HL-60 (cell line): ENCODE results near the gene PCCA.
"Not testable (repeated sequence)": the region's sequence is repeated elsewhere in the genome, so short reads cannot be mapped to it uniquely, and the experiment has no call there.

Experiments
- DNase-seq, 2 experiments: peaks; one replicate each; pipeline ENCODE4 v3.0.0-alpha.2; 2010 to 2020; ENCODE audit warnings: low read depth in 1 of 2, low spot score in 1 of 2
- H3K27ac ChIP-seq: fragments of 250-450 bp; sonication (Bioruptor Pico); replicated peaks from 2 replicates; pipeline ENCODE4 v1.5.1; 2020; ENCODE audit warnings: mild to moderate bottlenecking, moderate library complexity
- H3K27me3 ChIP-seq: fragments of 250-450 bp; sonication (Bioruptor Pico); 2 replicates; pipeline ENCODE4 v1.5.1; 2021; ENCODE audit warnings: mild to moderate bottlenecking, moderate library complexity; ENCODE audit not compliant: insufficient read depth, poor library complexity, severe bottlenecking
- H3K4me3 ChIP-seq: replicated peaks from 2 replicates; pipeline ENCODE4 v1.5.1; 2011; ENCODE audit warnings: mild to moderate bottlenecking, control low read depth, low read length; ENCODE audit not compliant: insufficient read depth
- GABPA ChIP-seq: IDR thresholded peaks from 2 replicates; pipeline ENCODE4 v1.6.1; 2012; ENCODE audit warnings: low read depth
- POLR2AphosphoS5 ChIP-seq: IDR thresholded peaks from 2 replicates; pipeline ENCODE4 v1.6.1; 2012; ENCODE audit warnings: low read depth
- SPI1 ChIP-seq: IDR thresholded peaks from 2 replicates; pipeline ENCODE4 v1.6.1; 2012; ENCODE audit warnings: low read depth, mild to moderate bottlenecking, borderline replicate concordance
- TF ChIP-seq, protein P1 (sequence below): IDR thresholded peaks from one replicate; pipeline ENCODE4 v1.5.1; 2011; ENCODE audit warnings: low read length, control low read depth, inconsistent platforms; ENCODE audit not compliant: insufficient read depth
- TF ChIP-seq, protein P2 (sequence below): IDR thresholded peaks from 2 replicates; pipeline ENCODE4 v1.6.1; 2012; ENCODE audit warnings: low read depth; ENCODE audit not compliant: insufficient replicate concordance

PCCA gene

DNA sequence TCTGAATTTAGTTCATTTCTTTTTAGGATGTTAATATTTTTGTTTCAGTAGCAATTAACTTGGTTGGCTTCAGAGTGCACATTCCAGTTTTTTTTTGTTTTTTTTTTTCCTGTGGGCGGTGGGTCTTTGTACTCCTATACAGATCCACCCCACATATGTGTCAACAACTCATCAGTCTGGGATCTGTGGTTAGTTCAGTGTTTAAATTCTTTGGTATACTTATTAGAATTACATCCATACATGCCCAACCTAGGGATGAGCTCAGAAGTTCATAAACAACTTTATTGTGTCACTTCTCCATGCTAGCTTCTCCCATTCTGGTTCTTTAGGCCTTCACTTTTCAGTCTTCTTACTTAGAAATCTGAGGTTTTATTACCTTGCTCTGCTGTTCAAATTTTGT lies 50.9 kb downstream of the PCCA start:
- no peak for DNase-seq
- TF ChIP-seq, protein P1, sequence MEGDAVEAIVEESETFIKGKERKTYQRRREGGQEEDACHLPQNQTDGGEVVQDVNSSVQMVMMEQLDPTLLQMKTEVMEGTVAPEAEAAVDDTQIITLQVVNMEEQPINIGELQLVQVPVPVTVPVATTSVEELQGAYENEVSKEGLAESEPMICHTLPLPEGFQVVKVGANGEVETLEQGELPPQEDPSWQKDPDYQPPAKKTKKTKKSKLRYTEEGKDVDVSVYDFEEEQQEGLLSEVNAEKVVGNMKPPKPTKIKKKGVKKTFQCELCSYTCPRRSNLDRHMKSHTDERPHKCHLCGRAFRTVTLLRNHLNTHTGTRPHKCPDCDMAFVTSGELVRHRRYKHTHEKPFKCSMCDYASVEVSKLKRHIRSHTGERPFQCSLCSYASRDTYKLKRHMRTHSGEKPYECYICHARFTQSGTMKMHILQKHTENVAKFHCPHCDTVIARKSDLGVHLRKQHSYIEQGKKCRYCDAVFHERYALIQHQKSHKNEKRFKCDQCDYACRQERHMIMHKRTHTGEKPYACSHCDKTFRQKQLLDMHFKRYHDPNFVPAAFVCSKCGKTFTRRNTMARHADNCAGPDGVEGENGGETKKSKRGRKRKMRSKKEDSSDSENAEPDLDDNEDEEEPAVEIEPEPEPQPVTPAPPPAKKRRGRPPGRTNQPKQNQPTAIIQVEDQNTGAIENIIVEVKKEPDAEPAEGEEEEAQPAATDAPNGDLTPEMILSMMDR = no peak
- TF ChIP-seq GABPA (no peak), POLR2AphosphoS5 (no peak), SPI1 (no peak)
- TF ChIP-seq, protein P2, sequence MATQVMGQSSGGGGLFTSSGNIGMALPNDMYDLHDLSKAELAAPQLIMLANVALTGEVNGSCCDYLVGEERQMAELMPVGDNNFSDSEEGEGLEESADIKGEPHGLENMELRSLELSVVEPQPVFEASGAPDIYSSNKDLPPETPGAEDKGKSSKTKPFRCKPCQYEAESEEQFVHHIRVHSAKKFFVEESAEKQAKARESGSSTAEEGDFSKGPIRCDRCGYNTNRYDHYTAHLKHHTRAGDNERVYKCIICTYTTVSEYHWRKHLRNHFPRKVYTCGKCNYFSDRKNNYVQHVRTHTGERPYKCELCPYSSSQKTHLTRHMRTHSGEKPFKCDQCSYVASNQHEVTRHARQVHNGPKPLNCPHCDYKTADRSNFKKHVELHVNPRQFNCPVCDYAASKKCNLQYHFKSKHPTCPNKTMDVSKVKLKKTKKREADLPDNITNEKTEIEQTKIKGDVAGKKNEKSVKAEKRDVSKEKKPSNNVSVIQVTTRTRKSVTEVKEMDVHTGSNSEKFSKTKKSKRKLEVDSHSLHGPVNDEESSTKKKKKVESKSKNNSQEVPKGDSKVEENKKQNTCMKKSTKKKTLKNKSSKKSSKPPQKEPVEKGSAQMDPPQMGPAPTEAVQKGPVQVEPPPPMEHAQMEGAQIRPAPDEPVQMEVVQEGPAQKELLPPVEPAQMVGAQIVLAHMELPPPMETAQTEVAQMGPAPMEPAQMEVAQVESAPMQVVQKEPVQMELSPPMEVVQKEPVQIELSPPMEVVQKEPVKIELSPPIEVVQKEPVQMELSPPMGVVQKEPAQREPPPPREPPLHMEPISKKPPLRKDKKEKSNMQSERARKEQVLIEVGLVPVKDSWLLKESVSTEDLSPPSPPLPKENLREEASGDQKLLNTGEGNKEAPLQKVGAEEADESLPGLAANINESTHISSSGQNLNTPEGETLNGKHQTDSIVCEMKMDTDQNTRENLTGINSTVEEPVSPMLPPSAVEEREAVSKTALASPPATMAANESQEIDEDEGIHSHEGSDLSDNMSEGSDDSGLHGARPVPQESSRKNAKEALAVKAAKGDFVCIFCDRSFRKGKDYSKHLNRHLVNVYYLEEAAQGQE = no peak
- Histone ChIP-seq H3K4me3 (no peak overlapping the region), H3K27me3 (peaks cover 3% of the 10 kb centered on the region), H3K27ac (no peak overlapping the region)

DNA sequence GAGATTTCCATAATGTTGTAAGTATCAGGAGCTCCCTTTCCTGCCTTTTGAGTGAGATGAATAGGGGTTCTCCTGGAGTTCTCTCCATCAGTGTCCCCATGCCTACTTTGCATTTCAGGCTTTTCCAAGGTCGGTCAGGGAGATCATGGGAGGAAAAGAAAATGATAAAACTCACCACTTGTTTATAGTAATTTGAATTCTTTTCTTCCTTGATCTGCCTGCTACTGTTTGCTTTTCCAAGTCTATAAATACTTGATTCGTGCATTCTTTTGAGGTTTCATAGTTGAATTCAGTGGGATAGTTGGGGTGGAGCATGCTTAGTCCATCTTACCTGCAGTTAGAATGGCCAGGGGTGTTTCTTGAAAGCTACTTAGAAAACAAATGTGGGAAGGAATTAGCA lies 51.5 kb downstream of the PCCA start:
- DNase-seq = no peak
- TF ChIP-seq, protein P2 = no peak
- TF ChIP-seq GABPA = no peak
- TF ChIP-seq SPI1 = no peak
- TF ChIP-seq POLR2AphosphoS5 = no peak
- TF ChIP-seq, protein P1 = no peak
- H3K4me3 ChIP-seq = no peak overlapping the region
- H3K27me3 ChIP-seq = peaks cover 3% of the 10 kb centered on the region
- H3K27ac ChIP-seq = no peak overlapping the region

DNA sequence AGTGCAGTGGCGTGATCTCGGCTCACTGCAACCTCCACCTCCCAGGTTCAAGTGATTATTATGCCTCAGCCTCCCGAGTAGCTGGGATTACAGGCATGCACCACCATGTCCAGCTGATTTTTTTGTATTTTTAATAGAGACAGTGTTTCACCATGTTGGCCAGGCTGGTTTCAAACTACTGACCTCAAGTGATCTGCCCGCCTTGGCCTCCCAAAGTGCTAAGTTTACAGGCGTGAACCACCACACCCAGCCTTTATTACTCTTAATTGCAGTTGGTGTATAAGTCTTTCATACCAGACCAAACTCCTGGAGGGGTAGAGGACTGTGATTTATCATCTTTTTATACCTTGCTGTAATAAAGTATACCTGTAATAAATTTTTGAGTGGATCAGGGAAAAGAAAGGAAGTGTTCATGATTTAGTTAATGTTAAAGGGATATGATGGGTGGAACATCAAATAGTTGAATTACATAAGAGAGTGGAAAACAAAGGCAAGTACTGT lies 52.6 kb downstream of the PCCA start:
- H3K27ac ChIP-seq = not testable (repeated sequence)

DNA sequence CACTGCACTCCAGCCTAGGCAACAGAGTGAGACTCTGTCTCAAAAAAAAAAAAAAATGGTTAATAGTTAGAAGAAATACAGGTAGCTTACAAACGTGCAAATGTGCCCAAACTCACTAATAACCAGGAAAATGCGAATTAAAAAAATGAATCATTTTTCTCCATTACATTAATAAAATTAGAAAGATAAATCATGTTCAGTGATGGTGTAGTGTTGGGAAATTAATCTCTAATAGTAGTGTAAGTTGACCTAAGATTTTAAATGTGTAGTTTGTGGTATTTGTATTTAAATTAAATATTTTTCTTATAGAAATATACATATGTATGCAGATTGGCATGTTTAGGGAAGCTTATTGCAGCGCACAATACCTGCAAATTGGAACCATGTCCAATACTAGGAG lies 57.6 kb downstream of the PCCA start:
- no peak for DNase-seq
- no peak for TF ChIP-seq GABPA
- TF ChIP-seq, protein P2 = no peak
- TF ChIP-seq, protein P1 = no peak
- TF ChIP-seq SPI1 = no peak
- no peak for TF ChIP-seq POLR2AphosphoS5
- no peak overlapping the region for H3K4me3 ChIP-seq
- peaks cover 3% of the 10 kb centered on the region for H3K27me3 ChIP-seq
- no peak overlapping the region for H3K27ac ChIP-seq

More for the DNA sequence above, 52.6 kb downstream of the PCCA start:
- H3K27me3 ChIP-seq, DNase-seq, H3K4me3 ChIP-seq: not testable (repeated sequence)
